DOHH2 (cell line): ENCODE data around the gene TYMP.

Source experiments
- H3F3A ChIP-seq: fragments of 200-600 bp; sonication (generic), shearing (Covaris generic); 2 replicates; pipeline ENCODE4 v1.6.0; 2016; ENCODE audit warnings: antibody characterized with exemption, mild to moderate bottlenecking; ENCODE audit not compliant: control insufficient read depth, insufficient read depth
- H3K27ac ChIP-seq: fragments of 200-600 bp; sonication (generic); 2 replicates; pipeline ENCODE4 v1.5.1; 2014; ENCODE audit warnings: low read depth, mild to moderate bottlenecking, low read length, moderate library complexity
- H3K27me3 ChIP-seq: fragments of 200-600 bp; sonication (generic); 2 replicates; pipeline ENCODE4 v1.6.1; 2014; ENCODE audit warnings: mild to moderate bottlenecking, low read length, mixed read lengths; ENCODE audit not compliant: control insufficient read depth
- H3K36me3 ChIP-seq: fragments of 200-600 bp; sonication (generic); 2 replicates; pipeline ENCODE4 v1.6.1; 2014; ENCODE audit warnings: mild to moderate bottlenecking, low read length, moderate library complexity, mixed read lengths; ENCODE audit not compliant: control insufficient read depth
- H3K4me1 ChIP-seq: fragments of 200-600 bp; sonication (generic); 2 replicates; pipeline ENCODE4 v1.6.1; 2014; ENCODE audit warnings: mild to moderate bottlenecking, low read length, mixed read lengths; ENCODE audit not compliant: control insufficient read depth
- H3K4me2 ChIP-seq: fragments of 200-600 bp; sonication (generic); 2 replicates; pipeline ENCODE4 v1.6.0; 2014; ENCODE audit warnings: mild to moderate bottlenecking, low read length, moderate library complexity
- H3K4me3 ChIP-seq: fragments of 200-600 bp; sonication (generic); 2 replicates; pipeline ENCODE4 v1.5.1; 2014; ENCODE audit warnings: mild to moderate bottlenecking, low read length, mixed read lengths
- H3K79me2 ChIP-seq: fragments of 200-600 bp; sonication (generic); 2 replicates; pipeline ENCODE4 v1.6.1; 2014; ENCODE audit warnings: mild to moderate bottlenecking, low read length, mixed read lengths; ENCODE audit not compliant: control insufficient read depth
- H3K9me2 ChIP-seq: fragments of 200-600 bp; sonication (generic); replicated peaks from 2 replicates; pipeline ENCODE4 v1.6.1; 2014; ENCODE audit warnings: mild to moderate bottlenecking, low read length, mixed read lengths; ENCODE audit not compliant: control insufficient read depth
- H3K9me3 ChIP-seq: fragments of 200-600 bp; sonication (generic); 2 replicates; pipeline ENCODE4 v1.6.1; 2014; ENCODE audit warnings: antibody characterized with exemption, low read length, mixed read lengths; ENCODE audit not compliant: control insufficient read depth, insufficient read depth
- H4K20me1 ChIP-seq: fragments of 200-600 bp; sonication (generic); 2 replicates; pipeline ENCODE4 v1.6.0; 2014; ENCODE audit warnings: low read depth, mild to moderate bottlenecking, antibody characterized with exemption, low read length, moderate library complexity; ENCODE audit not compliant: control insufficient read depth, insufficient read depth
- CTCF ChIP-seq: fragments of 200-600 bp; sonication (generic); IDR thresholded peaks from one replicate; pipeline ENCODE4 v1.5.1; 2014; ENCODE audit warnings: antibody characterized with exemption, mild to moderate bottlenecking, low read depth, low read length; ENCODE audit not compliant: poor library complexity, severe bottlenecking
- EZH2phosphoT487 ChIP-seq: fragments of 200-600 bp; sonication (generic); IDR thresholded peaks from 2 replicates; pipeline ENCODE4 v1.6.1; 2017; ENCODE audit warnings: borderline replicate concordance, mild to moderate bottlenecking, antibody characterized with exemption, low read length, moderate library complexity, mixed read lengths

TYMP gene

DNA sequence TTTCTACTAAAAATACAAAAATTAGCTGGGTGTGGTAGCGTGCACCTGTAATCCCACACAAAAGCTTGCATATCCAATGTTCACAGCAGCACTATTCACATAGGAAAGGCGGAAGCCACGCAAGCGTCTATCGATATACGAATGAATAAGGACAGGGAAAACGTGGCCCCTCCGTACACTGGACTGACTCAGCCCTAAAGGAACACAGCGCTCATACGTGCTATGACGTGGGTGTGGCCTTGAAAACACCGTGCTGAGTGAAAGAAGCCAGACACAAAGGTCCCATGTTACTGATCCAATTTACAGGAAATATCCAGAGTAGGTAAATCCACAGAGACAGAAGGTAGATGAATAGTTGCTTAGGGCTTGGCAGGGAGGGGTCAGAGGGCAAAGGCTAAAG, 29.4 kb downstream of the TYMP start:
- Histone ChIP-seq H3K4me2 (no peak overlapping the region), H3K9me3 (no peaks in the 10 kb centered on the region), H4K20me1 (no peaks in the 10 kb centered on the region), H3K36me3 (peaks cover 18% of the 10 kb centered on the region), H3K9me2 (no peaks in the 10 kb centered on the region), H3K27me3 (no peaks in the 10 kb centered on the region), H3K27ac (no peak overlapping the region), H3F3A (peaks cover 3% of the 10 kb centered on the region), H3K4me3 (no peak overlapping the region), H3K4me1 (peaks cover 31% of the 10 kb centered on the region), H3K79me2 (peaks cover 8% of the 10 kb centered on the region; the same call in 1 of the 2 replicates)
- TF ChIP-seq CTCF (no peak), EZH2phosphoT487 (no peak)

DNA sequence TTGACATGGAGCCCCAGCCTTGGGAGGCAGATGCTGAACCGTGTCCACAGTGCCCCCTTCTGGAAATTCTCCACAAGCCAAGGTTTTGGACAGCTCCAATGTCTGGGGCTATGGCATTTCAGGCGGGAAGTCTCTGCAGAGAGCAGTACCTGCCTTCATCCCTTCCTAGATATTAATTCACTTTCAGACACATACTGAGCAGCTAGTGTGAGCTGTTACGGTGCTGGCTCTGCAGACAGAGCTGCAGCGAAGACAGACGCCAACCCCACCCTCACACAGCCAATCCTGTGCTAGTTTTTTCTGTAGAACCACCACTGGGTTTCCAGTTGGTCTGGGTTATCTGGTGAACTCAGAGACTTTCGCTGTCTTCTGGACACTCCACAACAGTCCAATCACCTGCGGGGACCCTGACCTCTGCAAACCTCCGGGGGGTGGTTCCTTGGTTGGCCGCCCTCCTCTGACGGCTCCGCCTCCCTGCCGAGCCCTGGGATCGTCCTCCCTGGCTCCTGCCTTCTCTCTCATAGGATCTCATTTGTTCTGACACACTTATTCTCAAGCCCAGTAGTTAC, 31.4 kb downstream of the TYMP start:
- H4K20me1 ChIP-seq = no peaks in the 10 kb centered on the region
- H3K4me3 ChIP-seq = peak overlapping the region; percentile 58
- H3K27ac ChIP-seq = peak overlapping the region; percentile 18
- peaks cover 6% of the 10 kb centered on the region; the same call in 1 of the 2 replicates for H3K36me3 ChIP-seq
- H3K79me2 ChIP-seq = no peaks in the 10 kb centered on the region
- H3K4me1 ChIP-seq = peaks cover 31% of the 10 kb centered on the region
- H3K9me3 ChIP-seq = no peaks in the 10 kb centered on the region
- TF ChIP-seq EZH2phosphoT487 (no peak), CTCF (peak; percentile 89)
- H3K4me2 ChIP-seq = peak overlapping the region; percentile 78
- no peaks in the 10 kb centered on the region for H3K9me2 ChIP-seq
- H3K27me3 ChIP-seq = no peaks in the 10 kb centered on the region
- H3F3A ChIP-seq = peaks cover 3% of the 10 kb centered on the region

GRCh38 chr22:50497093-50497492, 32.7 kb downstream of the TYMP start:
- Histone ChIP-seq H3K36me3 (no peaks in the 10 kb centered on the region), H3F3A (peaks cover 3% of the 10 kb centered on the region), H3K79me2 (no peaks in the 10 kb centered on the region), H3K9me2 (no peaks in the 10 kb centered on the region), H3K9me3 (no peaks in the 10 kb centered on the region), H3K27ac (no peak overlapping the region), H4K20me1 (no peaks in the 10 kb centered on the region), H3K4me2 (no peak overlapping the region), H3K27me3 (no peaks in the 10 kb centered on the region), H3K4me3 (no peak overlapping the region), H3K4me1 (peaks cover 31% of the 10 kb centered on the region)
- no peak for TF ChIP-seq CTCF
- no peak for TF ChIP-seq EZH2phosphoT487
